K562 (cell line): ENCODE results near the gene SERF2. TPM values are rescaled to one million over a fixed set of nuclear protein-coding genes. Genes with fewer than 3 reads are reported as not detected.

ENCODE experiments used
- ATAC-seq: fragments of 200-7000 bp; cut with Tn5 transposase; 3 replicates; pipeline ENCODE4 v1.9.1; 2020; ENCODE audit warnings: moderate library complexity
- BruUV-seq: library from RNA; stranded (reverse); fragments of 400-500 nt; replicated peaks from 2 replicates; lab custom pipeline; 2021; lab: Mats Ljungman, UMichigan
- CTCF ChIA-PET: fragments of 300-600 bp; formaldehyde crosslinking; extraction: SDS; loops from one replicate; lab custom pipeline; 2021; ENCODE audit warnings: low intra/inter-chr PET ratio; lab: Yijun Ruan, JAX
- POLR2A ChIA-PET: fragments of 300-600, 350-650 bp; sonication (Branson Sonifier 250); formaldehyde crosslinking; extraction: SDS; loops from one replicate; lab custom pipeline; 2021; ENCODE audit warnings: antibody characterized with exemption, inconsistent platforms; lab: Yijun Ruan, JAX
- DNase-seq, 4 experiments: peaks; one replicate each; pipeline versions ENCODE4 v3.0.0 to v3.0.0-alpha.2; 2011 to 2018; ENCODE audit warnings: low spot score in 3 of 4, mixed read lengths in 3 of 4; ENCODE audit errors: extremely low read depth in 1 of 4
- FAIRE-seq: peaks from 2 replicates; lab custom pipeline; 2011; peaks lifted over from hg19 to GRCh38; lab: Jason Lieb, UNC
- H2AFZ ChIP-seq: 2 replicates; pipeline ENCODE4 v1.6.0; 2011; ENCODE audit warnings: low read depth, low read length, control low read depth, inconsistent platforms
- H3K27ac ChIP-seq: fragments of 200-600 bp; 3 replicates; pipeline ENCODE4 v1.8.0; 2011; ENCODE audit warnings: low read depth, mild to moderate bottlenecking, control low read depth, inconsistent platforms, low read length, moderate library complexity, mixed read lengths; ENCODE audit errors: extremely low read depth
- H3K27me3 ChIP-seq, 2 experiments: fragments of 300-600 bp in 1 of 2; 2 replicates in 1 of 2; 3 replicates in 1 of 2; pipeline versions ENCODE4 v1.6.0 to v1.8.0; 2011; ENCODE audit warnings: inconsistent platforms in 2 of 2, low read length in 2 of 2, mild to moderate bottlenecking in 1 of 2, mixed read lengths in 1 of 2, moderate library complexity in 1 of 2; ENCODE audit not compliant: control insufficient read depth in 2 of 2, insufficient read depth in 2 of 2
- H3K36me3 ChIP-seq: fragments of 300-600 bp; 3 replicates; pipeline ENCODE4 v1.8.0; 2011; ENCODE audit warnings: mild to moderate bottlenecking, low read length, inconsistent platforms; ENCODE audit not compliant: control insufficient read depth, insufficient read depth
- H3K4me1 ChIP-seq, 2 experiments: fragments of 200-600 bp in 1 of 2; replicated peaks in 1 of 2; 2 replicates in 1 of 2; 3 replicates in 1 of 2; pipeline versions ENCODE4 v1.5.1 to v1.8.0; 2011; ENCODE audit warnings: inconsistent platforms in 2 of 2, low read length in 2 of 2, mild to moderate bottlenecking in 1 of 2, mixed read lengths in 1 of 2, moderate library complexity in 1 of 2; ENCODE audit not compliant: control insufficient read depth in 2 of 2, insufficient read depth in 2 of 2
- H3K4me2 ChIP-seq: 2 replicates; pipeline ENCODE4 v1.6.1; 2011; ENCODE audit warnings: low read length, control low read depth, inconsistent platforms, mixed read lengths; ENCODE audit not compliant: insufficient read depth
- H3K4me3 ChIP-seq: fragments of 200-600 bp; sonication (generic), shearing (Covaris generic); 2 replicates; pipeline ENCODE4 v1.5.1; 2016; ENCODE audit warnings: control low read depth, inconsistent platforms
- H3K79me2 ChIP-seq: fragments of 200-600 bp; 3 replicates; pipeline ENCODE4 v1.8.0; 2011; ENCODE audit warnings: low read length, inconsistent platforms; ENCODE audit not compliant: control insufficient read depth, insufficient read depth
- H3K9ac ChIP-seq, 2 experiments: 2 replicates each; pipeline versions ENCODE4 v1.6.0 to v1.6.1; 2011; ENCODE audit warnings: low read depth in 2 of 2, low read length in 2 of 2, control low read depth in 1 of 2, inconsistent platforms in 1 of 2, mild to moderate bottlenecking in 1 of 2, mixed read lengths in 1 of 2; ENCODE audit not compliant: insufficient read depth in 1 of 2
- H3K9me1 ChIP-seq: one replicate; pipeline ENCODE4 v1.6.0; 2011; ENCODE audit warnings: inconsistent platforms, mild to moderate bottlenecking, low read length, moderate library complexity; ENCODE audit not compliant: control insufficient read depth, insufficient read depth
- H3K9me3 ChIP-seq: replicated peaks from 2 replicates; pipeline ENCODE4 v1.5.1; 2011; ENCODE audit warnings: low read depth, low read length, inconsistent platforms; ENCODE audit not compliant: control insufficient read depth, insufficient read depth
- H4K20me1 ChIP-seq: replicated peaks from 2 replicates; pipeline ENCODE4 v1.6.1; 2011; ENCODE audit warnings: low read length, inconsistent platforms, mixed read lengths; ENCODE audit not compliant: control insufficient read depth, insufficient read depth
- BCL6 ChIP-seq: fragments of 250-450 bp; sonication (Bioruptor Pico); IDR thresholded peaks from 2 replicates; pipeline ENCODE4 v1.4.0; 2020
- CAMTA2 ChIP-seq: fragments of 250-450 bp; sonication (Bioruptor Pico); conservative IDR thresholded peaks from 2 replicates; pipeline ENCODE4 v1.5.1; 2022
- DDX20 ChIP-seq: fragments of 450-650 bp; IDR thresholded peaks from 2 replicates; pipeline ENCODE4 v1.6.1; 2016; ENCODE audit warnings: missing genetic modification characterization, low read depth, mild to moderate bottlenecking, missing compliant biosample characterization, moderate library complexity
- HNRNPL ChIP-seq: fragments of 200-400 bp; formaldehyde crosslinking; IDR thresholded peaks from 2 replicates; pipeline ENCODE4 v1.6.1; 2017; ENCODE audit warnings: low read depth, mild to moderate bottlenecking, low read length
- JUND ChIP-seq, 2 experiments: IDR thresholded peaks; 2 replicates in 1 of 2; 3 replicates in 1 of 2; pipeline ENCODE4 v1.6.1; 2011; ENCODE audit warnings: borderline replicate concordance in 2 of 2, low read depth in 2 of 2, low read length in 2 of 2, improper control_type of control experiment in 1 of 2, missing biosample characterization in 1 of 2, missing genetic modification characterization in 1 of 2, missing genetic modification reagents in 1 of 2
- MED1 ChIP-seq: sonication (generic); formaldehyde crosslinking; IDR thresholded peaks from 2 replicates; pipeline ENCODE4 v1.8.1; 2023; ENCODE audit warnings: missing genetic modification reagents, borderline replicate concordance
- NEUROD1 ChIP-seq: fragments of 150-350 bp; IDR thresholded peaks from 2 replicates; pipeline ENCODE4 v1.6.1; 2014; ENCODE audit warnings: borderline replicate concordance, low read length, low read depth; ENCODE audit not compliant: partially characterized antibody
- RBM15 ChIP-seq: fragments of 200-400 bp; formaldehyde crosslinking; IDR thresholded peaks from 2 replicates; pipeline ENCODE4 v1.6.1; 2018; ENCODE audit warnings: mild to moderate bottlenecking, low read length, moderate library complexity; ENCODE audit not compliant: insufficient read depth
- SMARCE1 ChIP-seq: fragments of 450-650 bp; IDR thresholded peaks from 2 replicates; pipeline ENCODE4 v1.7.1; 2016; ENCODE audit warnings: mild to moderate bottlenecking
- ZNF41 ChIP-seq: fragments of 250-450 bp; sonication (Bioruptor Pico); conservative IDR thresholded peaks from 2 replicates; pipeline ENCODE4 v1.4.0; 2020; ENCODE audit warnings: mild to moderate bottlenecking
- WGBS: fragments of 100-300 bp; shearing (Covaris generic); methylation state at CpG from one replicate; pipeline ENCODE4 v1.1.6; 2016; ENCODE audit warnings: low coverage, mixed read lengths; ENCODE audit not compliant: insufficient coverage; ENCODE audit errors: missing lambda C conversion rate; 5-methylcytosine and 5-hydroxymethylcytosine counted together
- in situ Hi-C: fragments of 300-500 bp; cut with MboI; formaldehyde crosslinking; loops from 4 replicates; pipeline ENCODE4 v1.15.0; 2018; ENCODE audit warnings: inconsistent platforms, mixed read lengths
- intact Hi-C: fragments of 100-400 bp; cut with micrococcal nuclease; formaldehyde crosslinking; loops from 2 replicates; pipeline ENCODE4 v1.14.2; 2022
- polyA plus RNA-seq, 8 experiments: library from polyadenylated mRNA; depleted of rRNA in 4 of 8; stranded (reverse) in 5 of 8; unstranded in 3 of 8; fragments of >200 nt; fragmentation: Nextera tagmentation in 2 of 8; fragmentation: Illumina TruSeq in 1 of 8; extraction: Ambion mirVana in 2 of 8; extraction: Trizol in 1 of 8; gene quantifications; 2 replicates each; pipeline versions ENCODE4 v1.2.1 to v1.2.3, GENCODE V29; 2011 to 2014; ENCODE audit warnings: inconsistent platforms in 1 of 8, missing spikeins in 1 of 8
- total RNA-seq, 7 experiments: library from RNA; depleted of rRNA in 6 of 7; stranded (reverse); fragments of >200 nt in 6 of 7; fragmentation: Illumina TruSeq in 2 of 7; extraction: Trizol in 2 of 7; gene quantifications; 2 replicates each; pipeline versions ENCODE4 v1.2.1 to v1.2.3, GENCODE V29; 2011 to 2021; ENCODE audit warnings: low replicate concordance in 1 of 7
- TF ChIP-seq, protein P1 (sequence below), 3 experiments: fragments of 200-800 bp in 1 of 3; sonication (Bioruptor generic) in 1 of 3; sonication (generic) in 1 of 3; formaldehyde crosslinking in 1 of 3; IDR thresholded peaks; 2 replicates each; pipeline versions ENCODE4 v1.6.1 to v1.8.0; 2016 to 2022; ENCODE audit warnings: mild to moderate bottlenecking in 2 of 3, missing compliant biosample characterization in 2 of 3, missing genetic modification characterization in 2 of 3, missing genetic modification reagents in 1 of 3
- TF ChIP-seq, protein P2 (sequence below): fragments of 250-450 bp; sonication (Bioruptor Pico); IDR thresholded peaks from 2 replicates; pipeline ENCODE4 v1.5.1; 2021; ENCODE audit warnings: mild to moderate bottlenecking
- TF ChIP-seq, protein P3 (sequence below): fragments of 250-450 bp; sonication (Bioruptor Pico); IDR thresholded peaks from 2 replicates; pipeline ENCODE4 v1.8.0; 2022; ENCODE audit warnings: inconsistent platforms
- TF ChIP-seq, protein P4 (sequence below): fragments of 250-450 bp; sonication (Bioruptor Pico); IDR thresholded peaks from 2 replicates; pipeline ENCODE4 v1.8.0; 2021; ENCODE audit warnings: mild to moderate bottlenecking, moderate library complexity

Gene SERF2
- total and polyA plus RNA-seq, 9 of the 15 experiments (the other 6 are each of a cell fraction or from before 2014, with no cell fraction given), result 497 to 3,360 (median 867) TPM

DNA sequence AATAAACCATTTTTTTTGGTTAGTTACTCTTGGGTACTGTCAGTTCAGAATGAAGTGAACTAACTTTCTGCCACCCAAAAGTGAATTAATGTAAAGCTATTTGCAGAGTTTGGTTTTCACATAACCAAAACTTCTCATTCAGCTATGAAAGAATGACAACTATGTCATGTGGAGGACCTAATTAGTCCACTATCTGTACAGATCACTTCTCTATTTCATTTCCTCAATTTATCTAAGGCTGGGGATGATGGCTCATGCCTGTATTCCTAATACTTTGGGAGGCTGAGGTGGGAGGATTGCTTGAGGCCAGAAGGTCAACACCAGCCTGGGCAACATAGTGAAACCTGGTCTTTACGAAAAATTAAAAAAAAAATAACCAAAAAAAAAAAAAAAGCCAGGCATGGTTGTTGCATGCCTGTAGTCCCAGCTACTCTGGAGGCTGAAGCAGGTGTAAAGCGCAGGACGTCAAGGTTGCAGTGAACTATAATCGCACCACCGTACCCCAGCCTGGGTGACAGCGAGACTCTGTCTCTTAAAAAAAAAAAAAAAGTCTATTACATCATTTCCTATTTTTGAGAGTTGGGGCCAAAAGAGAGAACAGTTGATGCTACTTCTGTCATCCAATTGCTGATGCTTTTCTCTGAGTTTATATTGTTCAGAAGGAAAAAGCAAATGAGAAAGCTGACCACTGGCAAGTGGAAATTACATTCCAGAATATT lies 17.0 kb downstream of the SERF2 start:
- in situ Hi-C loops (no loop called here), intact Hi-C loops (no loop called here)
- FAIRE-seq, result no peak
- H4K20me1 ChIP-seq, result no peaks in the 10 kb centered on the region
- H3K79me2 ChIP-seq, result no peaks in the 10 kb centered on the region
- ChIA-PET POLR2A (interaction anchor here (1.7 to 3.6 kb wide), 4 partner anchors 8 to 15 kb away, joined by 8 to 19 read pairs (median 14); partner anchors contain the start of genes HYPK, MFAP1 and SERINC4), CTCF (interaction anchor here (0.7 kb wide), 1 partner anchor 277 kb away, joined by 3 read pairs; no protein-coding TSS in a partner anchor)
- ATAC-seq, result no peak
- H3K27me3 ChIP-seq, result no peaks in the 10 kb centered on the region
- WGBS, result 94% methylated on average over 6 of the region's 6 CpGs
- no peak overlapping the region for H3K4me3 ChIP-seq
- no peak overlapping the region for H3K4me2 ChIP-seq
- no peak for DNase-seq
- H3K9me1 ChIP-seq, result peaks cover 7% of the 10 kb centered on the region
- H3K9me3 ChIP-seq, result no peaks in the 10 kb centered on the region
- H2AFZ ChIP-seq, result no peak overlapping the region
- H3K27ac ChIP-seq, result no peak overlapping the region
- no TSS peak for BruUV-seq
- H3K4me1 ChIP-seq, result peaks cover 0 to 8% of the 10 kb centered on the region in 2 experiments; a peak in 2 of 5 replicates
- no peak overlapping the region for H3K9ac ChIP-seq
- H3K36me3 ChIP-seq, result peaks cover 93% of the 10 kb centered on the region
- TF ChIP-seq, protein P1, sequence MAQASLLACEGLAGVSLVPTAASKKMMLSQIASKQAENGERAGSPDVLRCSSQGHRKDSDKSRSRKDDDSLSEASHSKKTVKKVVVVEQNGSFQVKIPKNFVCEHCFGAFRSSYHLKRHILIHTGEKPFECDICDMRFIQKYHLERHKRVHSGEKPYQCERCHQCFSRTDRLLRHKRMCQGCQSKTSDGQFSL (CRISPR knock-in tag; IDR thresholded peaks at IDR 0.05), result no peak
- TF ChIP-seq, protein P1 (tag; IDR thresholded peaks at IDR 0.05), result no peak
- TF ChIP-seq JUND (IDR thresholded peaks at IDR 0.05; ENCODE audit: borderline replicate concordance, low read depth, low read length) (no peak), JUND (tag; IDR thresholded peaks at IDR 0.05; ENCODE audit: borderline replicate concordance, low read depth, low read length) (no peak), BCL6 (CRISPR knock-in tag) (no peak), SMARCE1 (no peak), RBM15 (no peak), MED1 (CRISPR knock-in tag) (no peak), CAMTA2 (CRISPR knock-in tag) (no peak), NEUROD1 (no peak), DDX20 (tag) (no peak), HNRNPL (no peak), ZNF41 (CRISPR knock-in tag) (no peak)
- TF ChIP-seq, protein P2, sequence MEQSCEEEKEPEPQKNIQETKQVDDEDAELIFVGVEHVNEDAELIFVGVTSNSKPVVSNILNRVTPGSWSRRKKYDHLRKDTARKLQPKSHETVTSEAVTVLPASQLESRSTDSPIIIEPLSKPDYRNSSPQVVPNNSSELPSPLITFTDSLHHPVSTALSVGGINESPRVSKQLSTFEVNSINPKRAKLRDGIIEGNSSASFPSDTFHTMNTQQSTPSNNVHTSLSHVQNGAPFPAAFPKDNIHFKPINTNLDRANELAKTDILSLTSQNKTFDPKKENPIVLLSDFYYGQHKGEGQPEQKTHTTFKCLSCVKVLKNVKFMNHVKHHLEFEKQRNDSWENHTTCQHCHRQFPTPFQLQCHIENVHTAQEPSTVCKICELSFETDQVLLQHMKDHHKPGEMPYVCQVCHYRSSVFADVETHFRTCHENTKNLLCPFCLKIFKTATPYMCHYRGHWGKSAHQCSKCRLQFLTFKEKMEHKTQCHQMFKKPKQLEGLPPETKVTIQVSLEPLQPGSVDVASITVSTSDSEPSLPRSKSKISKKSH, result no peak
- TF ChIP-seq, protein P3, sequence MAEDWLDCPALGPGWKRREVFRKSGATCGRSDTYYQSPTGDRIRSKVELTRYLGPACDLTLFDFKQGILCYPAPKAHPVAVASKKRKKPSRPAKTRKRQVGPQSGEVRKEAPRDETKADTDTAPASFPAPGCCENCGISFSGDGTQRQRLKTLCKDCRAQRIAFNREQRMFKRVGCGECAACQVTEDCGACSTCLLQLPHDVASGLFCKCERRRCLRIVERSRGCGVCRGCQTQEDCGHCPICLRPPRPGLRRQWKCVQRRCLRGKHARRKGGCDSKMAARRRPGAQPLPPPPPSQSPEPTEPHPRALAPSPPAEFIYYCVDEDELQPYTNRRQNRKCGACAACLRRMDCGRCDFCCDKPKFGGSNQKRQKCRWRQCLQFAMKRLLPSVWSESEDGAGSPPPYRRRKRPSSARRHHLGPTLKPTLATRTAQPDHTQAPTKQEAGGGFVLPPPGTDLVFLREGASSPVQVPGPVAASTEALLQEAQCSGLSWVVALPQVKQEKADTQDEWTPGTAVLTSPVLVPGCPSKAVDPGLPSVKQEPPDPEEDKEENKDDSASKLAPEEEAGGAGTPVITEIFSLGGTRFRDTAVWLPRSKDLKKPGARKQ (CRISPR knock-in tag), result no peak
- TF ChIP-seq, protein P4, sequence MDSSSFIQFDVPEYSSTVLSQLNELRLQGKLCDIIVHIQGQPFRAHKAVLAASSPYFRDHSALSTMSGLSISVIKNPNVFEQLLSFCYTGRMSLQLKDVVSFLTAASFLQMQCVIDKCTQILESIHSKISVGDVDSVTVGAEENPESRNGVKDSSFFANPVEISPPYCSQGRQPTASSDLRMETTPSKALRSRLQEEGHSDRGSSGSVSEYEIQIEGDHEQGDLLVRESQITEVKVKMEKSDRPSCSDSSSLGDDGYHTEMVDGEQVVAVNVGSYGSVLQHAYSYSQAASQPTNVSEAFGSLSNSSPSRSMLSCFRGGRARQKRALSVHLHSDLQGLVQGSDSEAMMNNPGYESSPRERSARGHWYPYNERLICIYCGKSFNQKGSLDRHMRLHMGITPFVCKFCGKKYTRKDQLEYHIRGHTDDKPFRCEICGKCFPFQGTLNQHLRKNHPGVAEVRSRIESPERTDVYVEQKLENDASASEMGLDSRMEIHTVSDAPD, result no peak
